A549 (cell line): Measurements from ENCODE around the gene IER3IP1.

Experiments used
- CTCF ChIP-seq: fragments of >200 bp; sonication (Bioruptor Twin); formaldehyde crosslinking; IDR thresholded peaks from 3 replicates; pipeline ENCODE4 v1.5.1; 2016
- ELK1 ChIP-seq: fragments of 150-350 bp; IDR thresholded peaks from 2 replicates; pipeline ENCODE4 v1.6.1; 2014; ENCODE audit warnings: low read depth, mild to moderate bottlenecking, low read length
- EP300 ChIP-seq, 2 experiments: fragments of >200 bp; sonication (Bioruptor Twin); formaldehyde crosslinking; IDR thresholded peaks; 2 replicates in 1 of 2; 3 replicates in 1 of 2; pipeline ENCODE4 v1.6.1; 2016 to 2017
- POLR2A ChIP-seq: IDR thresholded peaks from 2 replicates; pipeline ENCODE4 v1.6.1; 2012; ENCODE audit warnings: mild to moderate bottlenecking, low read length

- no peak for TF ChIP-seq CTCF
- TF ChIP-seq EP300 (IDR thresholded peaks at IDR 0.05), result no peak
- no peak for TF ChIP-seq POLR2A
- no peak for TF ChIP-seq ELK1
Observed at GRCh38 chr18:47160256-47160655, 15.9 kb downstream of the IER3IP1 start.
